ENCODE measurements around the gene D2HGDH.
"Not testable (repeated sequence)": the region's sequence is repeated elsewhere in the genome, so short reads cannot be mapped to it uniquely, and the experiment has no call there.

D2HGDH gene

GRCh38 chr2:241816431-241817121, 82.1 kb downstream of the D2HGDH start:
- in situ Hi-C loops (cut with HindIII; ENCODE audit: low sequenced_read_pairs) = no loop called here
- no peak for DNase-seq (ENCODE audit: low read depth)
- no peak overlapping the region for H3K4me3 ChIP-seq (ENCODE audit: low read depth, low read length)
- TF ChIP-seq, protein P1, sequence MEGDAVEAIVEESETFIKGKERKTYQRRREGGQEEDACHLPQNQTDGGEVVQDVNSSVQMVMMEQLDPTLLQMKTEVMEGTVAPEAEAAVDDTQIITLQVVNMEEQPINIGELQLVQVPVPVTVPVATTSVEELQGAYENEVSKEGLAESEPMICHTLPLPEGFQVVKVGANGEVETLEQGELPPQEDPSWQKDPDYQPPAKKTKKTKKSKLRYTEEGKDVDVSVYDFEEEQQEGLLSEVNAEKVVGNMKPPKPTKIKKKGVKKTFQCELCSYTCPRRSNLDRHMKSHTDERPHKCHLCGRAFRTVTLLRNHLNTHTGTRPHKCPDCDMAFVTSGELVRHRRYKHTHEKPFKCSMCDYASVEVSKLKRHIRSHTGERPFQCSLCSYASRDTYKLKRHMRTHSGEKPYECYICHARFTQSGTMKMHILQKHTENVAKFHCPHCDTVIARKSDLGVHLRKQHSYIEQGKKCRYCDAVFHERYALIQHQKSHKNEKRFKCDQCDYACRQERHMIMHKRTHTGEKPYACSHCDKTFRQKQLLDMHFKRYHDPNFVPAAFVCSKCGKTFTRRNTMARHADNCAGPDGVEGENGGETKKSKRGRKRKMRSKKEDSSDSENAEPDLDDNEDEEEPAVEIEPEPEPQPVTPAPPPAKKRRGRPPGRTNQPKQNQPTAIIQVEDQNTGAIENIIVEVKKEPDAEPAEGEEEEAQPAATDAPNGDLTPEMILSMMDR (IDR thresholded peaks at IDR 0.05; ENCODE audit: low read depth, low read length, missing control alignments) = no peak

DNA sequence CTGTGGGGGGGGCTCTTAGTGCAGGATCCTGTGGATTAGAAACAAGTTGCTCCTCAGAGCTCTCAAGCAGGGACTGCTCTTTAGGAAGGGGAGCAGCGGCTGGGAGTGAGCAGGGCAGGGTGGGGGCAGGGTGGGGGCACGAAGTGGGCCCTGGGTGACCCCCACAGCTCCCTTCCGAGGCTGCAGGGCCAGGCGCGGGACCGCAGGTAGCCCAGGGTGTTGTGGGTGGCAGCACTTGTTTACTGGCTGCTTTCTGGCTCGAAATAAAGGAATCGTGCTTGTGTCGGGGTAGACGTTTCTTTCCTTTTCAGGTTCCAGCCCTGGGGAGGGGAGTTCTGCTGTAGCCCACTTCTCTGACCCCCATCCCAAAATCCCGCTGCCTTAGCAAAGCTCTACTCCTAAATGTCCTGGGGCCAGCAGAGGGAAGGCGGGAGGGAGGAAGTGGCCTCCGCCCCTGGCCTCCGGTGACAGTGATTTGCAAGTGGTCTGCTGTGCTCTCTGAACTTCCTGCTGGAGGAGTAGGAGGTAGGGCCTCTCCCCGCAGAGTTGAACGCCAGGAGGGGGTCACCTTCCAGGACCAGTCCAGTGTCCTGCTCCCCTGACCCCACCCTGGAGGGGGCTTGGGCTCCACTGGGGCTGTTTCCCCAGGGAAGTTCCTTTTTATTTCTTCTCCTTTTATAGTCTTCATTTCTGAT, 82.8 kb downstream of the D2HGDH start:
- in situ Hi-C loops (cut with HindIII; ENCODE audit: low sequenced_read_pairs) = no loop called here
- DNase-seq (ENCODE audit: low read depth) = no peak
- no peak overlapping the region for H3K4me3 ChIP-seq (ENCODE audit: low read depth, low read length)
- TF ChIP-seq, protein P1 (IDR thresholded peaks at IDR 0.05; ENCODE audit: low read depth, low read length, missing control alignments) = no peak

- DNase-seq (ENCODE audit: low read depth); in situ Hi-C loops (cut with HindIII; ENCODE audit: low sequenced_read_pairs); H3K4me3 ChIP-seq (ENCODE audit: low read depth, low read length): not testable (repeated sequence)
Observed at GRCh38 chr2:241817821-241818215, 83.4 kb downstream of the D2HGDH start.
